KBM-7 (cell line): ENCODE results near the gene OR51A4.
"Not testable (repeated sequence)": the region's sequence is repeated elsewhere in the genome, so short reads cannot be mapped to it uniquely, and the experiment has no call there.

ENCODE experiments used
- DNase-seq: peaks from one replicate; pipeline ENCODE4 v3.0.0-alpha.2; 2015
- in situ Hi-C: fragments of 300-500 bp; cut with MboI; formaldehyde crosslinking; loops from 2 replicates; pipeline ENCODE4 v1.14.3; 2020; ENCODE audit warnings: low sequenced_read_pairs, low pct_unique_long_range_greater_than_20kb, mixed read lengths

OR51A4 gene

GRCh38 chr11:4947505-4947904 lies at the start of gene OR51A4:
Gene OR51A4 (minus strand): TSS chr11:4947605. CDS start chr11:4947100, 505 bp downstream.
- DNase-seq, result no peak
- in situ Hi-C loops, result no loop called here

- in situ Hi-C loops, result no loop called here
- DNase-seq, result no peak
Observed at GRCh38 chr11:4994551-4994950, 47.1 kb upstream of the OR51A4 start, which contains the start of gene OR51L1. Gene OR51L1 (plus strand): TSS chr11:4994851. CDS start chr11:4998983, 4,132 bp downstream.

GRCh38 chr11:4991060-4991459 lies 43.7 kb upstream of the OR51A4 start:
- no peak for DNase-seq
- in situ Hi-C loops, result no loop called here

- in situ Hi-C loops, result no loop called here
Observed at GRCh38 chr11:4983841-4984240, 36.4 kb upstream of the OR51A4 start.

GRCh38 chr11:4982678-4983077 lies 35.3 kb upstream of the OR51A4 start:
- no peak for DNase-seq
- in situ Hi-C loops, result no loop called here

More at GRCh38 chr11:4983841-4984240, 36.4 kb upstream of the OR51A4 start:
- no peak for DNase-seq

- in situ Hi-C loops, result no loop called here
- no peak for DNase-seq
Observed at GRCh38 chr11:4979036-4979435, 31.6 kb upstream of the OR51A4 start.

GRCh38 chr11:4975436-4975835 lies 28.0 kb upstream of the OR51A4 start:
- no peak for DNase-seq
- in situ Hi-C loops, result no loop called here

- DNase-seq, result no peak
- in situ Hi-C loops, result no loop called here
Observed at GRCh38 chr11:4962816-4963215, 15.4 kb upstream of the OR51A4 start.

- in situ Hi-C loops, result no loop called here
- no peak for DNase-seq
Observed at GRCh38 chr11:4960877-4961276, 13.5 kb upstream of the OR51A4 start.

GRCh38 chr11:4957396-4957795 lies 10.0 kb upstream of the OR51A4 start:
- in situ Hi-C loops, result no loop called here

GRCh38 chr11:4955613-4956012 lies 8.2 kb upstream of the OR51A4 start, which contains the start of gene OR51A2:
Gene OR51A2 (minus strand): TSS chr11:4955713. CDS start chr11:4955713, 0 bp downstream.
- DNase-seq, in situ Hi-C loops: not testable (repeated sequence)

More at GRCh38 chr11:4957396-4957795, 10.0 kb upstream of the OR51A4 start:
- no peak for DNase-seq

GRCh38 chr11:4936745-4937144 lies 10.7 kb downstream of the OR51A4 start:
- DNase-seq, result no peak
- in situ Hi-C loops, result no loop called here

GRCh38 chr11:4932751-4933150 lies 14.7 kb downstream of the OR51A4 start:
- in situ Hi-C loops, result no loop called here
- DNase-seq, result no peak

- in situ Hi-C loops, result no loop called here
- no peak for DNase-seq
Observed at GRCh38 chr11:4926608-4927007, 20.8 kb downstream of the OR51A4 start.

GRCh38 chr11:4924239-4924638 lies 23.2 kb downstream of the OR51A4 start, which contains the start of gene OR51G1:
Gene OR51G1 (minus strand): TSS chr11:4924339. CDS start chr11:4924339, 0 bp downstream.
- in situ Hi-C loops, result no loop called here
- DNase-seq, result no peak

- no peak for DNase-seq
- in situ Hi-C loops, result no loop called here
Observed at GRCh38 chr11:4922304-4922703, 25.1 kb downstream of the OR51A4 start.

GRCh38 chr11:4921796-4922195 lies 25.6 kb downstream of the OR51A4 start:
- in situ Hi-C loops, result no loop called here
- DNase-seq, result no peak

- DNase-seq, result no peak
Observed at GRCh38 chr11:4919250-4919649, 28.2 kb downstream of the OR51A4 start, which contains the start of gene OR51G2. Gene OR51G2 (minus strand): TSS chr11:4919350. CDS start chr11:4915663, 3,687 bp downstream.

GRCh38 chr11:4916581-4916980 lies 30.8 kb downstream of the OR51A4 start:
- no peak for DNase-seq
- in situ Hi-C loops, result no loop called here

More at GRCh38 chr11:4919250-4919649, 28.2 kb downstream of the OR51A4 start, which contains the start of gene OR51G2:
- in situ Hi-C loops, result no loop called here

- DNase-seq, result no peak
- in situ Hi-C loops, result no loop called here
Observed at GRCh38 chr11:4903484-4903883, 43.9 kb downstream of the OR51A4 start, which contains the start of gene OR51A7. Gene OR51A7 (plus strand): TSS chr11:4903783. CDS start chr11:4907370, 3,587 bp downstream.
